NCI-H1105 treated with DMSO at 0.1 percent for 48 hours (cell line): Measurements from ENCODE around the gene PGPEP1.
"Not testable (repeated sequence)": the region's sequence is repeated elsewhere in the genome, so short reads cannot be mapped to it uniquely, and the experiment has no call there.

Experiments
- DNase-seq: peaks from one replicate; lab custom pipeline; 2025; lab: John Stamatoyannopoulos, UW

PGPEP1 gene

GRCh38 chr19:18364277-18364825 lies 24.0 kb downstream of the PGPEP1 start:
- DNase-seq, result not testable (repeated sequence)

DNA sequence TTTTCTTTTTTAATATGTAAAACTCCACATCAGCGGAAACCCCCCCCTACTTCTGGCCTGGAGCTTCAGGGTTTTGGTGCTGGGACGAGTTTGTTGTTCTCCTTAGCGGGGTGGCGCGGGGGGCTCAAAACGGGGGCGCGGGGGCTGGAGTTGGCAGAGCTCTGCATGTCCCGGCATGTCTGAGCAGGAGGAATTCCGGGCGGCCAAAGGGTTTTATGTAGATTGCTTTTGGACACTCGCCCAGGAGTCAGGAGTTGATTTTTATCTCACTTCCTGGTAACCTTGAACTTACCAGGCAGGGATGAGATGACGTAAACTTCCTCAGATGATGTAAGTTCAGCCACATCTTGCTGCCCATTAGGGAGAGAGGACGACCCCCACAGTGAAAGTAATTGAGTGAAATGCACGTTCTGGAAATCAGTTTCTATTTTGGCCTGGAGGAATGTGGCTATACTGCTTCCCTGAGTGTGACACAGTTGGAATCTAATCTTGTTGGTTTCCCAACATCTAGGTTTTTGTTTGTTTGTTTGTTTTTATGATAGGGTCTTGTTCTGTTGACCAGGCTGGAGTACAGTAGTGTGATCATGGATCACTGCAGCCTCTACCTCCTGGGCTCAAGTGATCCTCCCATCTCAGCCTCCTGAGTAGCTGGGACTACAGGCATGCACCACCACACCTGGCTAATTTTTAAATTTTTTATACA lies 24.6 kb downstream of the PGPEP1 start:
- peak; percentile 92 for DNase-seq

- no peak for DNase-seq
These were observed 25.6 kb downstream of the PGPEP1 start for GRCh38 chr19:18366021-18366435.

DNA sequence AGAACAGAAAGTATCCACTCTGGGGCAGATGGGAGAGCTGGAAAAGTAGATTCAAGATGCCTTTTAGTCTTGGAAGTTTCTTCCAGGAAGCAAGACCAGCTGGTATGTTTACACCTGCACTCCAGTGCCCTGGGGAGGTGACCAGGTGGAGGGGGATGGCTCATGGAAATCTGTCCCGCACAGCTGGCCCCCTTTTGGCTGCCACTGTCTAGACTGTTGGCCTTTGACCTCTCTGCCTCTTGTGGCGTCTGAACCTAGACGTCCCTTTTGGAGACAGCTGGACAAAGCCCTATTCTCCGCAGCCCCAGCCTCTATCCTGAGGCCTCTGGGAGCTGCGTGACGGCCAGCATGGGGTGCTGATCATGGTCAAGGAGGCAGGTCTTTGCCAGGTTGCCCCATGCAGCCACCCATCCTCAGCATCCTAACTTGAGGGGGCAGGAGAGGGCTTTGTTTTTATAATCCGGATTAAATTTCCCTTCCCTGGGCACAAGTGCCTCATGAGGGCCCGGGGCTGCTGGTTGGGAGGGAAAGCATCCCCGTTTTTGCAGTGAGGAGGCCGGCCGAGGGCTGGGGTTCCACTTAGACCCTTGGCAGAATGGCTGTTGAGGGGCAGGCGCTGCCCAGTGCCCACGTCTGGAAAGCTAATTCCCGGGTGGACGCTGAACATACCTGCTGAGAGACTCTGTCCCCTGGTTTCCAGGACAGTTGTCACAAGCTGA lies 28.3 kb downstream of the PGPEP1 start:
- no peak for DNase-seq

GRCh38 chr19:18373407-18373891 lies 33.1 kb downstream of the PGPEP1 start:
- no peak for DNase-seq

DNA sequence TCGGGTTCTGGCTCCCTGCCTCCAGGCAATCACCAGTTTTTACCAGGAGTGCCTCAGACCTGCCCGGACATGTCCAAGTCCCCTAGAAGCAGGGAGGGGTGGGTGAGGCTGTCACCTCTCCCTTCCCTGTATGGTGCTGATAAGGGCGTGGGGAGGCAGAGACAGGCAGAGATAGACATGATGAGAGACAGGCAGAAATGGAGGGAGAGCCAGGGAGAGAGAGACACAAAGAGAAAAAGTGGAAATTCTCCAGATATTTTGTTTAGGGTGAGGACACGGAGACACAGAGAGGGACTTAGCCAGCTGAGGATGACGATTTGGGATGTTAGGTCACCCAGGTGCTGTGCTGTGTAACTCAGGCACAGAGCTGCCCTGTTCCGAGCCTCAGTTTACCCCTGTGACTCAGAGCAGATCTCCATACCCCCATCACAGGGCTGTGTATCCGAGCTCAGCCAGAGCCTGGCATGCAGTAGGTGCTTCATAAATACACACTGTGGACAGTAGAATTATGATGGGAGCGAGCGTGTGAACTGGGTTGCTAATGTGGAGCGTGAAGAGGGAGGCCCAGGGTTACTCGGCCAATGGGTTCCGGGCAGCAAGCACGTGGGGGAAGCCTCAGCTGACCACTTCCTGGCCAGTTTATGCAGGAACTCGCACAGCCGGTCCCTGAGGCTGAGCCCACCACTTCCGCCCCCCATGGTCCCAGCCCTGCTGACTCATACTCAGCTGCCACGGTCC lies 33.7 kb downstream of the PGPEP1 start:
- DNase-seq, result peak; percentile 69

GRCh38 chr19:18377026-18377425 lies 36.6 kb downstream of the PGPEP1 start:
- DNase-seq, result peak; percentile 24

- no peak for DNase-seq
These were observed 39.7 kb downstream of the PGPEP1 start for GRCh38 chr19:18379803-18380747.

DNA sequence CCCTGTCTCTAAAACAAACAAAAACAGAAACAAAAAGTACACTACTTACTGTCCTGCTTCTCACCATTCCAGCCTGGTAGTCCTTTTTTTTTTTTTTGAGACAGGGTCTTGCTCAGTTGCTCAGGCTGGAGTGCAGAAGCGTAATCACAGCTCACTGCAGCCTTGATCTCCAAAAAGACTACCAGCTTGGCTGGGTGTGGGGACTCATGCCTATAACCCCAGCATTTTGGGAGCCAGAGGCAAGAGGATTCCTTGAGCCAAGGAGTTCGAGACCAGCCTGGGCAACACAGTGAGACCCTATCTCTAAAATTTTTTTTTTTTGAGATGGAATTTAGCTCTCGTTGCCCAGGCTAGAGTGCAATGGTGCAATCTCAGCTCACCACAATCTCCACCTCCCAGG lies 40.4 kb downstream of the PGPEP1 start:
- DNase-seq, result no peak

GRCh38 chr19:18383622-18384021 lies 43.2 kb downstream of the PGPEP1 start:
- DNase-seq, result not testable (repeated sequence)

- no peak for DNase-seq
These were observed 44.4 kb downstream of the PGPEP1 start for GRCh38 chr19:18384775-18385174.

DNA sequence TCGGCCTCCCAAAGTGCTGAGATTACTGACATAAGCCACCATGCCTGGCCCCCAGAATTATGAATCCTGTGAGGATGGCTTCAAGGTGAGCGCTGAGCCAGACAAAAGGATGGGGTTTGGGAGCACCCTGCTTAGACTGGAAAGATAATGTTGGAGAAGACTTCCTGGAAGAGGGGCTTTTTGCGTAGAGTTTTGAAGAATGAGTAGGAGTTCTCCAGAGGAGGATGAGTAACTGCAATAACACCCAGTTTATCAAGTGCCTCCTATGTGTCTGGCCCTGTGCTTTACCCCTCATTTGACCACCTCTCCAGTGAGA lies 44.9 kb downstream of the PGPEP1 start:
- no peak for DNase-seq

- no peak for DNase-seq
These were observed 45.5 kb downstream of the PGPEP1 start, which contains the start of gene GDF15 for GRCh38 chr19:18385675-18386542. TSS of gene GDF15 (plus strand) at chr19:18386158. CDS start at chr19:18386190, 32 bp downstream.

- no peak for DNase-seq
These were observed 46.3 kb downstream of the PGPEP1 start for GRCh38 chr19:18386543-18387271.

- DNase-seq, result peak; percentile 84
These were observed 47.9 kb downstream of the PGPEP1 start for GRCh38 chr19:18388100-18388959.

DNA sequence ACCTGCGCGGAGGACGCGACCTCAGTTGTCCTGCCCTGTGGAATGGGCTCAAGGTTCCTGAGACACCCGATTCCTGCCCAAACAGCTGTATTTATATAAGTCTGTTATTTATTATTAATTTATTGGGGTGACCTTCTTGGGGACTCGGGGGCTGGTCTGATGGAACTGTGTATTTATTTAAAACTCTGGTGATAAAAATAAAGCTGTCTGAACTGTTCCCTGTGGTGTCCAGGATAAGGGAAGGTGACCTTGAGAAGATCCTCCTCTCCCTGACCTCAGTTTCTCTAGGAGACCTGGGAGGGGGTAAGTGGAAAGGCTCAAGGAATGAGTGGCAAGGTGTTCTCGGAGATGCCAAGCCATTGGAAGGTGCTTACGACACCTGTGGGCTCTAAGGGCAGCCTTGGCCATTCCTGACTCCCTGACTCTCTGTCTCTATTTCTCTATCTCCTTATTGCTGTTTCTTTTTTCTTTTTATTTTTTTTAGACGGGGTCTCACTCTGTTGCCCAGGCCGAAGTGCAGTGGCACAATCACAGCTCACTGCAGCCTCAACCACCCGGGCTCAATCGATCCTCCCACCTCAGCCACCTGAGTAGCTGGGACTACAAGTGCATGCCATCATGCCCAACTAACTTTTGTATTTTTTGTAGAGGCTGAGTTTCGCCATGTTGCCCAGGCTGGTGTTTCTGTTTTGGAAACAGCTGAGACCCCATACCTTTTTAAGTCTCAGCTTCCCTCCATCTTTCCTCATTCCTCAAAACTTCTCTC lies 48.7 kb downstream of the PGPEP1 start:
- DNase-seq, result no peak

DNA sequence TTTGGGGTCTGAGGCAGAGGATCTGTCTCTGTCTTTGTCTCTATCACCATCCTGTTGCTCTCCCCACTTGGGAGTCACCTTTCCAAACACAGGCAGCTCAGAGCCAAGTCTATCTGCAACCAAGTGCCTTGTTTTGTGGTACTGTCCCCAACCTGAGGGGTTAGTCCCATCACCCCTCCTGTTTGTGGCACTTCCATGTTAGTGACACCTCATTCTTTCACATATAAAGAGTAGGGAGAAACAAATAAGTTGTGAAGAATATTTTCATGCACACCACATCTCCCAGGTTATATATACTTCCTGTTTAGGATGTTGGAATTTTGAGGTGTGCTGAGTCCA lies 49.3 kb downstream of the PGPEP1 start:
- no peak for DNase-seq
